22Rv1 (cell line): ENCODE measurements around the gene DACH1.

ENCODE experiments used
- ZFX ChIP-seq: fragments of 450-650 bp; IDR thresholded peaks from 2 replicates; pipeline ENCODE4 v1.6.1; 2017; ENCODE audit warnings: antibody characterized with exemption, borderline replicate concordance
- TF ChIP-seq, protein P1 (sequence below): fragments of 450-650 bp; IDR thresholded peaks from 2 replicates; pipeline ENCODE4 v1.5.1; 2017; ENCODE audit warnings: mild to moderate bottlenecking

DNA sequence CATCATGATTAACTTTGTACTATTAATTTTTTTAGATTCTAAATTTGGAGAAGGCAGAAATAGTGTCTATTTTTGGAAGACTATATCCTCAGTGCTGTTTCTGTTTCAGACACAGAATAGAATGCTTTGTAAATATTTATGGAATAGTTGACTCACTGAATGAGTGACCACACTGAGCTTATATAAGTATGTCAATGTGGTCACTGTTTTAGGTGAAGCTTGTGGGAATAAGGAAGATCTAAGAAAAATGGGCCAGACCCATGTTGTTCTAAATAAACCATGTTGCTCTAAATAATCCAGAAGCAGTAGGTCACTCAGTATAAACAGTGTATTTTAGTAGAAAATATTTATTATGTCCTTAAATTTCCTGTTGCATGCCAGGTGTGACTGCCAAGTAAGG, 45.5 kb upstream of the DACH1 start:
- TF ChIP-seq ZFX: no peak
- TF ChIP-seq, protein P1, sequence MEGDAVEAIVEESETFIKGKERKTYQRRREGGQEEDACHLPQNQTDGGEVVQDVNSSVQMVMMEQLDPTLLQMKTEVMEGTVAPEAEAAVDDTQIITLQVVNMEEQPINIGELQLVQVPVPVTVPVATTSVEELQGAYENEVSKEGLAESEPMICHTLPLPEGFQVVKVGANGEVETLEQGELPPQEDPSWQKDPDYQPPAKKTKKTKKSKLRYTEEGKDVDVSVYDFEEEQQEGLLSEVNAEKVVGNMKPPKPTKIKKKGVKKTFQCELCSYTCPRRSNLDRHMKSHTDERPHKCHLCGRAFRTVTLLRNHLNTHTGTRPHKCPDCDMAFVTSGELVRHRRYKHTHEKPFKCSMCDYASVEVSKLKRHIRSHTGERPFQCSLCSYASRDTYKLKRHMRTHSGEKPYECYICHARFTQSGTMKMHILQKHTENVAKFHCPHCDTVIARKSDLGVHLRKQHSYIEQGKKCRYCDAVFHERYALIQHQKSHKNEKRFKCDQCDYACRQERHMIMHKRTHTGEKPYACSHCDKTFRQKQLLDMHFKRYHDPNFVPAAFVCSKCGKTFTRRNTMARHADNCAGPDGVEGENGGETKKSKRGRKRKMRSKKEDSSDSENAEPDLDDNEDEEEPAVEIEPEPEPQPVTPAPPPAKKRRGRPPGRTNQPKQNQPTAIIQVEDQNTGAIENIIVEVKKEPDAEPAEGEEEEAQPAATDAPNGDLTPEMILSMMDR: no peak
